Measurements from ENCODE around the gene COPS7A.

- TF ChIP-seq, protein P1, sequence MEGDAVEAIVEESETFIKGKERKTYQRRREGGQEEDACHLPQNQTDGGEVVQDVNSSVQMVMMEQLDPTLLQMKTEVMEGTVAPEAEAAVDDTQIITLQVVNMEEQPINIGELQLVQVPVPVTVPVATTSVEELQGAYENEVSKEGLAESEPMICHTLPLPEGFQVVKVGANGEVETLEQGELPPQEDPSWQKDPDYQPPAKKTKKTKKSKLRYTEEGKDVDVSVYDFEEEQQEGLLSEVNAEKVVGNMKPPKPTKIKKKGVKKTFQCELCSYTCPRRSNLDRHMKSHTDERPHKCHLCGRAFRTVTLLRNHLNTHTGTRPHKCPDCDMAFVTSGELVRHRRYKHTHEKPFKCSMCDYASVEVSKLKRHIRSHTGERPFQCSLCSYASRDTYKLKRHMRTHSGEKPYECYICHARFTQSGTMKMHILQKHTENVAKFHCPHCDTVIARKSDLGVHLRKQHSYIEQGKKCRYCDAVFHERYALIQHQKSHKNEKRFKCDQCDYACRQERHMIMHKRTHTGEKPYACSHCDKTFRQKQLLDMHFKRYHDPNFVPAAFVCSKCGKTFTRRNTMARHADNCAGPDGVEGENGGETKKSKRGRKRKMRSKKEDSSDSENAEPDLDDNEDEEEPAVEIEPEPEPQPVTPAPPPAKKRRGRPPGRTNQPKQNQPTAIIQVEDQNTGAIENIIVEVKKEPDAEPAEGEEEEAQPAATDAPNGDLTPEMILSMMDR (IDR thresholded peaks at IDR 0.05), result peak in 5 of 7 experiments; percentile 15 to 45 (median 37)
- TF ChIP-seq POLR2A (IDR thresholded peaks at IDR 0.05), result no peak
These were observed 26.1 kb upstream of the COPS7A start for GRCh38 chr12:6697584-6698351.

Data from body of pancreas (tissue), 4 donors.